ENCODE data around the gene MIEN1. TPM values are rescaled to one million over a fixed set of nuclear protein-coding genes. Genes with fewer than 3 reads are reported as not detected.

The MIEN1 gene, protein sequence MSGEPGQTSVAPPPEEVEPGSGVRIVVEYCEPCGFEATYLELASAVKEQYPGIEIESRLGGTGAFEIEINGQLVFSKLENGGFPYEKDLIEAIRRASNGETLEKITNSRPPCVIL
- 100 to 1,000 TPM in 1 of 2 donors, 10 to 100 TPM in 1; 74.1 to 103 TPM for total RNA-seq

DNA sequence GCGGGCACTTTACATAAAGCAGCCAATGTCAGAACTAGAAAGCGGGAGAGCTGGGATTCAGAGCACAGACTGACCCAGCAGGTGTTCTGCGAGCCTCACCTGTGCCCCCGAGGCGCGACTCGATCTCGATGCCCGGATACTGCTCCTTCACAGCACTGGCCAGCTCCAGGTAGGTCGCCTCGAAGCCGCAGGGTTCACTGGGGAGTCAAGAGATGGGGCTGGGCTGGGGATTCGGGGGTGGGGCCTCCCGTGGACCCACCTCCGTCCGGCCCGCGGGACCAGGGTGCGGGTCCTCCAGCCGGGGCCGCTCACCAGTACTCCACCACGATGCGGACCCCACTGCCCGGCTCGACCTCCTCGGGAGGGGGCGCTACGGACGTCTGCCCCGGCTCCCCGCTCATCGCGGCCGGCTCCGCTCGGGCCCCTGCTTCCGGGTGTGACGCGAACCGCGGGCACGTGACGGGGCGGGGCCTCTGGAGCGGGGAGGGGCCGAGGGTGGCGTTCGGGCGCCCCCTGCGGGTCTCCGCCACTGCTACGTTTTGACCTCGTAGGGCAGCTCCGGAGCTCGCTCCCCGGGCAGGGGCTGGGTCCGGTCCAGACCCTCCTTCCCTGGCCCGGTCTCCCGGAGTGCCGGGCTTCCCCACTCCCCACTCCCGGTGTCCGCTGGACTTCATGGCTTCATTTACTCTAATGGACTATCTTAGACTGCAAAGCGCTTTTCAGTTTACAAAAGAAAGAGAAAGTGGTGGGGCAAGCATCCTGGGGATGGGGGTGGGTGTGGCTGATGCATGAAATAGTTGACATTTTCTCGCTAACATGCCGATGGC lies at the start of gene MIEN1:
MIEN1 (minus strand) TSS at position 438 of the 827 bp plus-strand sequence; CDS start at position 401, 37 bp downstream.
- Histone ChIP-seq H3K36me3 (no peaks in the 10 kb centered on the region), H3K9me3 (no peaks in the 10 kb centered on the region), H3K4me3 (peak within 1 kb of the TSS; percentile 58), H3K27me3 (no peaks in the 10 kb centered on the region), H3K9ac (ENCODE audit: low read depth in 2 of 2, low read length in 2 of 2) (peak within 1 kb of the TSS; percentile 88 to 97), H3K4me1 (peaks cover 7% of the 10 kb centered on the region), H3K27ac (peak within 1 kb of the TSS; percentile 80)
- DNase-seq = peak; percentile 95
- TF ChIP-seq, protein P1, sequence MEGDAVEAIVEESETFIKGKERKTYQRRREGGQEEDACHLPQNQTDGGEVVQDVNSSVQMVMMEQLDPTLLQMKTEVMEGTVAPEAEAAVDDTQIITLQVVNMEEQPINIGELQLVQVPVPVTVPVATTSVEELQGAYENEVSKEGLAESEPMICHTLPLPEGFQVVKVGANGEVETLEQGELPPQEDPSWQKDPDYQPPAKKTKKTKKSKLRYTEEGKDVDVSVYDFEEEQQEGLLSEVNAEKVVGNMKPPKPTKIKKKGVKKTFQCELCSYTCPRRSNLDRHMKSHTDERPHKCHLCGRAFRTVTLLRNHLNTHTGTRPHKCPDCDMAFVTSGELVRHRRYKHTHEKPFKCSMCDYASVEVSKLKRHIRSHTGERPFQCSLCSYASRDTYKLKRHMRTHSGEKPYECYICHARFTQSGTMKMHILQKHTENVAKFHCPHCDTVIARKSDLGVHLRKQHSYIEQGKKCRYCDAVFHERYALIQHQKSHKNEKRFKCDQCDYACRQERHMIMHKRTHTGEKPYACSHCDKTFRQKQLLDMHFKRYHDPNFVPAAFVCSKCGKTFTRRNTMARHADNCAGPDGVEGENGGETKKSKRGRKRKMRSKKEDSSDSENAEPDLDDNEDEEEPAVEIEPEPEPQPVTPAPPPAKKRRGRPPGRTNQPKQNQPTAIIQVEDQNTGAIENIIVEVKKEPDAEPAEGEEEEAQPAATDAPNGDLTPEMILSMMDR (IDR thresholded peaks at IDR 0.05) = peak; percentile 94
- intact Hi-C loops (cut with DNase I) = no loop called here

DNA sequence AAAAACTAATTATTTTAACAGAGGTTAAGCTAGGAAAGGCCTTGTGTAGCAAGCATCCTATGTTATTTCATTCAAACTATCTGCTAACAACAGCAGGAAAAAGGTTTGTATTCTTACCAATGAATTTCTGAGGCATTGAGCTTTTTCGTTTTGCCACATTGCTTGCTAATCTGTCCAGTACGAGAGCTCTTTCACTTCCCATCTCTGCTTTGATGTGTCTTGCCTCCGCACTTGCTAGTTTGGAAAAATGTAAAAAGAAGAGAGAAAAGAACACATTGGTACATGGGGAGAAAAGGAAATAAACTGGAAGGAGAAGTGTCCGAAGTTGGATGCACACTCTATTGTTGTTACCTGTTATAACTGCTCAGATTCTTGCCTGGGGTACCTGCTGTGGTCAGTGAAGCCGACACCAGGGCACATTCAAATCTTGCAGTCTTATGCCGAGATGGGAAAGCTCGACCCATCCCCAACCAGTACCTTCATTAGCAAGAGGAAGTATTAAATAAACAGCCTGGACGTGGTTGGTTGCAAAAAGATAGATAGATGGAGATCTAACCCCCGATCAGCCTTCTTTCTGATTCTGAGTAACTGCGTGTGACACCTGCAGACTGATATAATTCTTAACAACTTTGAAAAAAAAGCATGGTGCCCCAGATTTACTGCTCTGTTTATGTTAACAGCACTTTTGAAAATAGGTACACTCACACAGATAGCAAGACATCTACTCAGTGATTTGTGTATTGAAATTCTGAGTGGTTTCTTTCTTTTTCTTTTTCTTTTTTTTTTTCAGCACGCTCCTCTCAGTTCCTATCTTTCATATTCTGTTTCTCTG lies 47.4 kb upstream of the MIEN1 start:
- H3K9me3 ChIP-seq = no peaks in the 10 kb centered on the region
- H3K9ac ChIP-seq (ENCODE audit: low read depth in 2 of 2, low read length in 2 of 2) = peak overlapping the region; percentile 13 to 44
- peak overlapping the region; percentile 30 for H3K27ac ChIP-seq
- H3K27me3 ChIP-seq = no peaks in the 10 kb centered on the region
- intact Hi-C loops (cut with DNase I) = loop anchor here (10.0 kb wide), 1 partner anchor 67 kb away; no protein-coding TSS in a partner anchor
- TF ChIP-seq, protein P1 (IDR thresholded peaks at IDR 0.05) = no peak
- H3K4me1 ChIP-seq = no peaks in the 10 kb centered on the region
- DNase-seq = no peak
- H3K36me3 ChIP-seq = no peaks in the 10 kb centered on the region
- peak overlapping the region; percentile 5 for H3K4me3 ChIP-seq

DNA sequence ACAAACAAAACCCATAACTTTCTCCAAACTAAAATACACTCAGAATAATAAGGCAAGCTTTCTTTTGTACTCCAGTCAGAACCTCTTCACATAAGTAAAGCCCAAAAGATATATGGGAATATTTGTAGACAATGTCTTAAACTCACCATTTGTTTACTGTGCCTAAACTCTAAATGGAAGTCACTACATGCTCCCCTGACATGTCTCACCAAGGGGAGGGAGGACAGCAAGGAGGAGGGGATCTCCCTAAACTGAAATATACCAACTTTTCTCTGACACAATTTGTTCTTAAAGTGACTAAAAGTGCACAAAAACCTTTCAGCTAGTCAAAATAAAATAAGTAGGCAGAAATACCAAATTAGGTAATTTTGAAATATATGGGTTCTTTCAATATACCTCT lies 45.9 kb upstream of the MIEN1 start:
- TF ChIP-seq, protein P1 (IDR thresholded peaks at IDR 0.05) = no peak
- no peak for DNase-seq
- no peaks in the 10 kb centered on the region for H3K4me1 ChIP-seq
- H3K4me3 ChIP-seq = no peak overlapping the region
- intact Hi-C loops (cut with DNase I) = loop anchor here (10.0 kb wide), 1 partner anchor 69 kb away; no protein-coding TSS in a partner anchor
- no peaks in the 10 kb centered on the region for H3K9me3 ChIP-seq
- no peaks in the 10 kb centered on the region for H3K36me3 ChIP-seq
- no peaks in the 10 kb centered on the region for H3K27me3 ChIP-seq
- H3K9ac ChIP-seq (ENCODE audit: low read depth in 2 of 2, low read length in 2 of 2) = peak overlapping the region in 1 of 2 donors; percentile 43
- H3K27ac ChIP-seq = peak overlapping the region; percentile 34

DNA sequence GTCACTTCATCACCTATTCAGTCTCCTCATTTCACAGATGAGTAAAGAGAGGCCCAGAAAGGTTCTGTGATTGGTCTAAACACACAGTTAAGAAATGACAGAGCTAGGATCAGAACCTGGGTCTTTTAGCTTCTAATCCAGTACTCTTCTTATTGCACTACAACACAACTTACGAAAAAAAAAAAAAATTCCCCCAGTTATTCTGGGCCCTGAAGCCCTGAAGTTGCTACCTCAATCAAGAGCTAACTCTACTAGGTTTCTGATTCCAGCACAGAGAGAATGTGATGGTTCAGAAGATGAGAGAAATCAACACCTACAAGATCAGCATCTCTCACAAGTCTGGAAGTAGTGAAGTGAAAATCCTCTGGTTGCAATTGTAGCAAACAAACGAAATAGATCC lies 44.7 kb upstream of the MIEN1 start:
- Histone ChIP-seq H3K27me3 (no peaks in the 10 kb centered on the region), H3K9ac (ENCODE audit: low read depth in 2 of 2, low read length in 2 of 2) (no peak overlapping the region), H3K4me1 (no peaks in the 10 kb centered on the region), H3K36me3 (no peaks in the 10 kb centered on the region), H3K9me3 (no peaks in the 10 kb centered on the region), H3K27ac (peak overlapping the region; percentile 3), H3K4me3 (no peak overlapping the region)
- DNase-seq = no peak
- TF ChIP-seq, protein P1 (IDR thresholded peaks at IDR 0.05) = no peak
- intact Hi-C loops (cut with DNase I) = loop anchor here (10.0 kb wide), 1 partner anchor 70 kb away; no protein-coding TSS in a partner anchor

DNA sequence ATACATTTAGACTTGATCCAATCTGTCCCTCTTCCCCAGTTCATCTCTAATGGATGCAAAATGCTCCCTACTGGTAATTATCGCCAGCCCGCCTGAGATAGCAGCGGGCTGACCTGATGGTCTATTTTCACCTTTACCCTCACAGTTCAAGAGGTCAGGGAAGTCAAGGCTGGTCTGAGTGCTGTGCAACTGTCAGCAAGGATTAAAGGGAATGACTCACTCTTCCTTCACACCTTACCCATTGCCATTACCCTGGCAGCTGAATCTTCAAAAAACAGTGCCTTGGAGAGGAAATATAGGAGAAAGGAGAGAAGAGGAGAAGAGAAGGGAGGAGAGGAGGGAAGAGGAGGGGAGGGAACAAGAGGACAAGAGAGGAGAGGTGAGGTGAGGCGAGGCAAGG lies 43.7 kb upstream of the MIEN1 start:
- DNase-seq = no peak
- intact Hi-C loops (cut with DNase I) = loop anchor here (10.0 kb wide), 1 partner anchor 71 kb away; no protein-coding TSS in a partner anchor
- peak overlapping the region; percentile 1 for H3K27ac ChIP-seq

More for the DNA sequence above, 43.7 kb upstream of the MIEN1 start:
- no peaks in the 10 kb centered on the region for H3K4me1 ChIP-seq
- no peaks in the 10 kb centered on the region for H3K27me3 ChIP-seq
- H3K9ac ChIP-seq (ENCODE audit: low read depth in 2 of 2, low read length in 2 of 2) = no peak overlapping the region
- TF ChIP-seq, protein P1 (IDR thresholded peaks at IDR 0.05) = no peak
- no peaks in the 10 kb centered on the region for H3K36me3 ChIP-seq
- H3K9me3 ChIP-seq = no peaks in the 10 kb centered on the region
- H3K4me3 ChIP-seq = no peak overlapping the region
